Stimulated activated CD4-positive, alpha-beta T cell treated with anti-CD3 and anti-CD28 coated beads, TNF-alpha, amount 100 ng/mL, for 4 hours (primary cell): ENCODE measurements around the gene CIRBP.
"Not testable (repeated sequence)": the region's sequence is repeated elsewhere in the genome, so short reads cannot be mapped to it uniquely, and the experiment has no call there.

Experiments used
- DNase-seq, 3 experiments: peaks; one replicate each; pipeline ENCODE4 v3.0.0-alpha.2; 2020; ENCODE audit warnings: low read depth in 3 of 3

The CIRBP gene

DNA sequence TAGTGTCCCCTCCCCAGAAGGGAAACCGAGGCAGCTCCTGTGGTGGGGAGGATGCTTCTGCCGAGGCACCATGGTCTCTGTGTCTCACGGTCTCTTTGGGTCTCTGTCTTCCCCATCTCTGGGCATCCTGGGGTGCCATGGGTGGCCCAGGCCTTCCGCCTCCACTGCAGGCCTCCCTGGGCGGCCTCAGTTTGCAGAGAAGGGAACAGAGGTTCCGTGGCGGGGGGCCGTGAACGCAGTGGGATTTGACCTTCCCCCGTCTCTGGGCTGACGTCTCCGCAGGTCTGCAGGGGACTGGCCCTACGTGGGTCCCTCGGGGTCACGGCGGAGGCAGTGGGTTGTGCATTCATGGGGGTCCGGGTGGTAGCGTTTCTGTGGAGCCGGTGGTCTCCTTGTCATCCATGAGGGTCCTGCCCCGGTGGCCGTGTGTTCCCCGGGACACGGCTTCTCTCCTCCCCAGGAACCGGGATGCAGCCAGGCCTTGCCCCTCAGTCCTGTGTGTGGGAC lies 21.1 kb downstream of the CIRBP start:
- no peak for DNase-seq

GRCh38 chr19:1290703-1291651 lies 21.8 kb downstream of the CIRBP start:
- no peak for DNase-seq

DNA sequence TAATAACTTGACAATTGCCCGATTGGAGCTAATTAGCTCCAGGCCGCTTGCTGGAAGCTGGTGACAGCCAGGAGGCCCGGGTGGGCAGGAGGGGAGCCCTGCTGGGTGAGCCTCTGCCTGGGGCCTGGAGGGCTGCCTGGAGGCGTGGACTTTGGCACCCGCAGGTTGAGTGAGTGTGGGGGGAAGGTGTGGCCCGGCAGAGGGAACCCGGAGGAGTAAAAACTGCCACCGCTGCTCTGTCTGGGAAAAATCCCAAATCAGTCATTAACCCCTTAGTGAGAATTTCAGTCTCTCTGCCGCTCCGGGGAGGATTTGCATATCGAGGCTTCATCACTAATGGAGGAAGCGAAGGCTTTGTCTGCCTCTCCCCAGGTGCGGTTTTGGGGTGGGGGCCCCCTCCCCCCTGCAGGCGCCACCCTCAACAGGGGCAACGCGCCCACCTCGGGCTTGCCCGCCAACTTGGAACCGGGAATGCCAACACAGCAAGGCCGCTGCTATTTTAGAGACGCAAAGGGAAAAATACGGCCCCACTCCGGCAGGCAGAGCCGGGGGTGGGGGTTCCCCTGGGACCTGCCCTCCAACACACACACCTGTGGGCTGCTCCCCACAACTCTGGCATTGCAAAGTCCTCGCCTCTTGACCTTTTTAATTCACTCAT lies 22.8 kb downstream of the CIRBP start:
- DNase-seq = no peak

- no peak for DNase-seq
Measured at GRCh38 chr19:1292419-1293151, 23.5 kb downstream of the CIRBP start.

DNA sequence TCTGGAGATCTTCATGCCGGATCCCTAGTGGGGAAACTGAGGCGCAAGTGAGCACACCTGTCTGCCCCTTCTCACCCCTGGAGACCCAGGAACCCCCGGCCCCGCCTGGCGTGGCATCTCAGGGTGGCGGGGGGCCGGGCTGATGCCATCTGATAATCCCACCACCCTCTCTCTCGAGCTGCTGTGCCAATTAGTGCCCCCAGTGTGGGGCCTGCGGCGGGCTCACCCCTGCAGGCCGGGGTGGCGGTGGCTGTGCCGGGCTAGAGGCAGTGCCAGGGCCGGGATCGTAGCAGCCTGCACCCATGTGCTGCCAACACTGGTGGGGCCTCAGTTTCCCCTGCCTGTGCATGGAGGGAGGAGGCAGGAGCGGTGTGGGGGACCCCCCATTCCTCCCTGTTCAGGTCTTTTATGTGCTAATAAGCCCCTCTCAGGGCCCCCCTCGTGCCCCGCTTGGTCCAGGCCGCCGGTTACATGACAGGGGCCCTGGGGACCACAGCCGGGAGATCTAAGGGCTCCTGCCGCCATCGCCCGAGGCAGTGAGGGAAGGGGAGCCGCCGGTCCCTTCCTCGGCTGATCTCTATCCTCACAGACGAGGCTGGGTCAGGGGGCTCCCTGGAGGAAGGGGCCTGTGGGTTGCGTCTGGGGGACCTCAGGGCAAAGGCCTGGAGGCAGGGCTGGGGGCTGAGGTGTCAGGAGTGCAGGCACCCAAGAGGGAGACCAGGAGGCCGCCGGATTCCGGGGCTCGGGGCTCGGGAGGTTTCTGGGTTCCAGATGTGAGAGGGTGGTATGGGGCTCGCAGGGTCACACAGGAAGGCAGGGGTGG lies 24.9 kb downstream of the CIRBP start:
- DNase-seq = no peak

DNA sequence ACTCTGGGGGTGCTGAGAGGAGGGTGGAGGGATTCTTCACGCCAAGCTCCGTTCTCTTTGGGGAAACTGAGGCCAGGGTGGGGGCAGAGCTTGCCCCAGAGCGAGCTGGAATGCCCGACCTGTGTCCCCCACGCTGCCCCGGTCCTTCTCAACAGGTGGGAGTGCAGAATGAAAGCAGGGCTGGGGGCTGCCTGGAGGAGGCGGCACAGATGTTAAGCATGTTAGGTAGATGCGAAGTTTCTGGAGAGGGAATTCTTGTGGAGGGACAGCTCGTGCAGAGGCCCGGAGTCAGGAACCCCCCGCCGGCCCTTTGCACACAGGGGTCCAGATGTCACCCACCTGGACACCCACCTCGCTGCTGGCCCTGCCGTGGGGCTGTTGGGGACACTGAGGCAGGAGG lies 25.6 kb downstream of the CIRBP start:
- DNase-seq = no peak

DNA sequence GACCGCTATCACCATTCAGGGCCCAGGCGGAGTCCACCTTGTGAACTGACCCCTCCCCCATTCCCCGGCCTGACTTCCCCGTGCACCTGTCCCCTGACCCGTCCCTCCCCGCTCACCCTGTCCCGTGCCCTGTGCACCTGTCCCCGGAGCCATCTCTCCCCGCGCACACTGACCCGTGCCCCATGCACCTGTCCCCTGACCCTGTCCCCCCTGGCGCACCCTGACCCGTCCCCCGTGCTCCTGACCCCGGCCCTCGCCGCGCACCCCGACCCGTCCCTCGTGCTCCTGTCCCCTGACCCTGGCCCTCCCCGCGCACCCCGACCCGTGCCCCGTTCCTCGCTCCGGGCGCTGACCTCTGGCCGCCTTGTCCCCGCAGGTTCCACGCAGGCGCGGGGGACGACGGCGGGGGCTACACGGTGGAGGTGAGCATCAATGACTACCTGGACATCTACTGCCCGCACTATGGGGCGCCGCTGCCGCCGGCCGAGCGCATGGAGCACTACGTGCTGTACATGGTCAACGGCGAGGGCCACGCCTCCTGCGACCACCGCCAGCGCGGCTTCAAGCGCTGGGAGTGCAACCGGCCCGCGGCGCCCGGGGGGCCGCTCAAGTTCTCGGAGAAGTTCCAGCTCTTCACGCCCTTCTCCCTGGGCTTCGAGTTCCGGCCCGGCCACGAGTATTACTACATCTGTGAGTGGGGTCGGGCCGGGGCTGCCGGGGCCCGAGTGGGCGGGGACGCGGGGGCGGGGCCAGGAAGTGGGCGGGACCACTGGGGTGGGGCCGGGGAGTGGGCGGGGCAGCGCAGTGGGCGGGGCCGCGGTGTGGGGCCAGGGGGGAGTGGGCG lies 26.3 kb downstream of the CIRBP start:
- DNase-seq = peak in 1 of 3 experiments; percentile 32

DNA sequence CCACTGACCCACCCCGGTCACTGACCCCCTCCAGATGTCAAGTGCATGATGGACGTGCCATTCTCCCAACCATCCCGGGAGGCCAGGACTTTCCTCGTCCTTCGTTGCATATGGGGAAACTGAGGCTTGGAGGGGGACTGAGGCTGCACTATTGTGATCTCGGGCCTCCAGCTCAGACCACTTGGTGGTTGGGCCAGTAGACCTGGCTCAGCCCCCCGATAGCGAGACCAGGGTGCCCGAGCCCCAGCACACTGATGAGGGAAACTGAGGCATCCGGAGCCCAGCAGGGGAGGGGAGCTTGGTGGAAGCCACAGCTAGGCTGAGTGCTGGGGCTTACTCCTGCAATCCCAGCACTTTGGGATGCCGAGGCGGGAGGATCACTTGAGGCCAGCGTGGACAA lies 26.9 kb downstream of the CIRBP start:
- DNase-seq = no peak

GRCh38 chr19:1296575-1297271 lies 27.6 kb downstream of the CIRBP start:
- no peak for DNase-seq

- no peak for DNase-seq
Measured at GRCh38 chr19:1298235-1298634, 29.1 kb downstream of the CIRBP start.

- DNase-seq = no peak
Measured at GRCh38 chr19:1299801-1300200, 30.7 kb downstream of the CIRBP start.

DNA sequence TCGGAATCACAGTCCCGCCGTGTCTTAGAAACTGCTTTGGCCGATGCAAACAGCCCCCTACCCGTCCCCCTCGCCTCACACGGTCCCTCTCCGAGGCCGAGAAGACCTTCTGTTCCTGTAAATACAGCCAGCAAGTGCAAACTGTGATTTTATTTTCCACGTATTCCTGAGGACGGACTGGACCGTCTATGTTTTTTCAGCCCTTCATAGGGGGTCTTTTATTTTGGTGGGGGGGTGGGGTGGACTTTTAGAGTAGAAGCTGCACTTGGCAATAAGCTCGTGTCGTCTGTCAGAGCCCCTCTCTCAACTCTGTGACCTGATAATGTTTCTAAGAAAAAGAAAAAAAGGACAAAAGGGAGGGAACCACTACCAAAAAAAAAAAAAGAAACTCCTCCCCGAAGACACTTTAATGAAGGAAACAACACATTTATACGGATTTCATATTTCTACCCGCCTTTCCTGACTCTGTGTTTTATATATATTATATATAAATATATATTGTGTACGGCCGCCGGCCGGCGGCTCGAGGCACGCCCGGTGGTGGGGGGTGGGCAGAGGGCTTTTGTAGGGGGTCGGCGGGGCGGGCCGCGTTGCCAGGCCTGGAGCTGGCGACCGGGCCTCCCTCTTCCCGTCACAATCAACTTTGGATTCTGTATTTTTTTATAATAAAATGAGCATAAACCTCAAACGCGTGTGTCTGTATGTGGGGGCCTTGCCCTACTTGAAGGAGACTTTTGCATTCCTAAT lies 31.8 kb downstream of the CIRBP start:
- no peak for DNase-seq

DNA sequence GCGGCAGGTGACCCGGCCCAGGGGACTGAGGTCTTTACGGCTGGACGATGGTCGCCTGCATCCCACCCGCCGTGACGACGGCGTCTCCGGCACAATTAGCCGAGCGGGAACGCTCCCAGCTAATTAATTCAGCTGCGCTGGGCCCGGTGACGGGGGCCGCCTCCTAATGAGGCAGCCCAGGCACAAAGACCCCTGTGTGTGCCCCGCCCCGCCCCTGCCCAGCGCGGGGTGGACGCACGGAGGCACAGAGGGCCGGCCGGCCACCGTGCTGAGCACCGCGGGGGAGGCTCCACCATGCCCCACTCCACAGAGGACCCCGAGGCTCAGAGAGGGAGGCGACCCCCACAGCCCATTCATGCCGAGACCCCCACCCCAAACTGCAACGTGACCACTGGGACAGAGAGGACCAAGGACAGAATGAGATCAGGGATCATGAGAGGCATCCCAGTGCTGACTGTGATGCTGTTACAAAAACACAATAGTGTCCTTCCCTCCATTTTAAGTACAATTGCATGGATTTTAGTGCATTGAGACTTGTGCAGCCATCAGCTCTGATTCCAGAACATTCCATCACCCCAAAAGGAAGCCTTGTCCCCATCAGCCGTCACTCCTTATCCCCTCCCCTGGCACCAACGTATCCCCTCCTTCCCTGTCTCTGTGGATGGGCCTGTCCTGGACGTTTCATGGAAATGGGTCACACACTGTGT lies 33.6 kb downstream of the CIRBP start:
- DNase-seq = no peak

GRCh38 chr19:1304197-1304924 lies 35.2 kb downstream of the CIRBP start:
- no peak for DNase-seq

DNA sequence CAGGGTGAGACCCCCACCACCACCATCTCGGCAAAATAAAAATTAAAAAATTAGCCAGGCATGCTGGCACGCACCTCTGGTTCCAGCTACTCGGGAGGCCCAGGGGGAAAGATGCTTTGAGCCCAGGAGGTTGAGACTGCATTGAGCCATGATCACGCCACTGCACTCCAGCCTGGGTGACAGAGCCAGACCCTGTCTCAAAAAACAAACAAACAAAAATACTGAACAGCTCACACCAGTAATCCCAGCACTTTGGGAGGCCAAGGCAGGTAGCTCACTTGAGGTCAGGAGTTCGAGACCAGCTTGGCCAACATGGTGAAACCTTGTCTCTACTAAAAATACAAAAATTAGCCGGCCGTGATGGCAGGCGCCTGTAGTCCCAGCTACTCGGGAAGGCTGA lies 36.2 kb downstream of the CIRBP start:
- not testable (repeated sequence) for DNase-seq

GRCh38 chr19:1307320-1307719 lies 38.2 kb downstream of the CIRBP start:
- no peak for DNase-seq

- no peak for DNase-seq
Measured at GRCh38 chr19:1307755-1308303, 38.7 kb downstream of the CIRBP start.
